BJ (cell line): ENCODE results near the gene E2F3. TPM values are rescaled to one million over a fixed set of nuclear protein-coding genes. Genes with fewer than 3 reads are reported as not detected.

ENCODE experiments used
- CTCF ChIA-PET: fragments of 350-600 bp; formaldehyde crosslinking; extraction: SDS; loops from one replicate; lab custom pipeline; 2021; ENCODE audit warnings: antibody characterized with exemption, inconsistent platforms; lab: Yijun Ruan, JAX
- POLR2A ChIA-PET: fragments of 300-600 bp; sonication (Branson Sonifier 250); formaldehyde crosslinking; extraction: SDS; loops from one replicate; lab custom pipeline; 2021; ENCODE audit warnings: antibody characterized with exemption; lab: Charles Lee
- DNase-seq: peaks from one replicate; pipeline ENCODE4 v3.0.0-alpha.2; 2011; ENCODE audit warnings: low read depth
- H3K27me3 ChIP-seq: 2 replicates; pipeline ENCODE4 v1.6.0; 2011; ENCODE audit warnings: low read length; ENCODE audit not compliant: control insufficient read depth, insufficient read depth
- H3K36me3 ChIP-seq: 2 replicates; pipeline ENCODE4 v1.5.1; 2011; ENCODE audit warnings: low read length; ENCODE audit not compliant: control insufficient read depth, insufficient read depth
- H3K4me3 ChIP-seq: 2 replicates; pipeline ENCODE4 v1.5.1; 2011; ENCODE audit warnings: low read depth, mild to moderate bottlenecking, control low read depth, low read length
- polyA plus RNA-seq: library from polyadenylated mRNA; depleted of rRNA; stranded (reverse); fragments of >200 nt; gene quantifications from 2 replicates; pipeline ENCODE4 v1.2.3, GENCODE V29; 2011
- TF ChIP-seq, protein P1 (sequence below): IDR thresholded peaks from 2 replicates; pipeline ENCODE4 v1.5.1; 2011; ENCODE audit warnings: low read depth, mild to moderate bottlenecking, control low read depth, inconsistent platforms, low read length, moderate library complexity; ENCODE audit not compliant: insufficient read depth

E2F3 gene
- polyA plus RNA-seq, 1 experiment: 7.0 TPM

DNA sequence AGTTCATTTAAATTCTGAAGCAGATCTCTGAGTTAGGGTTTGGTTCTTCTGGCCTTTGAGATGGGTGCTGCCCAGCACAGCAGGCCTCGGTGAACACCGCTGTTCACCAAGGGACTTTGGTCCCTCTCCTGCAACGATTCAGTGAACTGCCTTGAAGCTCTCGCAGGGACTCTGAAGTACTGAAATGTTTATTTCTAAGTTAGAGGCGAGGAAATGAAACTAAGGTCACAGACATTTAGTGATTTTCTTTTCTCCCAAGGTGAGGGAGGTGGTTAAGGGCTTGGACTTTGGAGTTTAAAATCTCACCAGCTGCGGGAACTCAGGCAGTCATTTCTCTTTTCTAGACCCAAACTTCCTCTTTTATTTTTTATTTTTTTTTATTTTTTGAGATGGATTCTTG is 26.2 kb downstream of the E2F3 start:
- POLR2A ChIA-PET: no interaction called here
- Histone ChIP-seq H3K36me3 (no peaks in the 10 kb centered on the region; the same call in 1 of the 2 replicates), H3K4me3 (no peak overlapping the region), H3K27me3 (no peaks in the 10 kb centered on the region)
- CTCF ChIA-PET: interaction anchor here (0.6 to 1.2 kb wide), 2 partner anchors 13 to 23 kb away, joined by 3 read pairs; no protein-coding TSS in a partner anchor
- TF ChIP-seq, protein P1, sequence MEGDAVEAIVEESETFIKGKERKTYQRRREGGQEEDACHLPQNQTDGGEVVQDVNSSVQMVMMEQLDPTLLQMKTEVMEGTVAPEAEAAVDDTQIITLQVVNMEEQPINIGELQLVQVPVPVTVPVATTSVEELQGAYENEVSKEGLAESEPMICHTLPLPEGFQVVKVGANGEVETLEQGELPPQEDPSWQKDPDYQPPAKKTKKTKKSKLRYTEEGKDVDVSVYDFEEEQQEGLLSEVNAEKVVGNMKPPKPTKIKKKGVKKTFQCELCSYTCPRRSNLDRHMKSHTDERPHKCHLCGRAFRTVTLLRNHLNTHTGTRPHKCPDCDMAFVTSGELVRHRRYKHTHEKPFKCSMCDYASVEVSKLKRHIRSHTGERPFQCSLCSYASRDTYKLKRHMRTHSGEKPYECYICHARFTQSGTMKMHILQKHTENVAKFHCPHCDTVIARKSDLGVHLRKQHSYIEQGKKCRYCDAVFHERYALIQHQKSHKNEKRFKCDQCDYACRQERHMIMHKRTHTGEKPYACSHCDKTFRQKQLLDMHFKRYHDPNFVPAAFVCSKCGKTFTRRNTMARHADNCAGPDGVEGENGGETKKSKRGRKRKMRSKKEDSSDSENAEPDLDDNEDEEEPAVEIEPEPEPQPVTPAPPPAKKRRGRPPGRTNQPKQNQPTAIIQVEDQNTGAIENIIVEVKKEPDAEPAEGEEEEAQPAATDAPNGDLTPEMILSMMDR: no peak
- no peak for DNase-seq

GRCh38 chr6:20432692-20433091 is 31.0 kb downstream of the E2F3 start:
- TF ChIP-seq, protein P1: no peak
- H3K27me3 ChIP-seq: no peaks in the 10 kb centered on the region
- no peak overlapping the region for H3K4me3 ChIP-seq
- no peak for DNase-seq
- ChIA-PET POLR2A (no interaction called here), CTCF (no interaction called here)
- H3K36me3 ChIP-seq: no peaks in the 10 kb centered on the region; the same call in 1 of the 2 replicates

DNA sequence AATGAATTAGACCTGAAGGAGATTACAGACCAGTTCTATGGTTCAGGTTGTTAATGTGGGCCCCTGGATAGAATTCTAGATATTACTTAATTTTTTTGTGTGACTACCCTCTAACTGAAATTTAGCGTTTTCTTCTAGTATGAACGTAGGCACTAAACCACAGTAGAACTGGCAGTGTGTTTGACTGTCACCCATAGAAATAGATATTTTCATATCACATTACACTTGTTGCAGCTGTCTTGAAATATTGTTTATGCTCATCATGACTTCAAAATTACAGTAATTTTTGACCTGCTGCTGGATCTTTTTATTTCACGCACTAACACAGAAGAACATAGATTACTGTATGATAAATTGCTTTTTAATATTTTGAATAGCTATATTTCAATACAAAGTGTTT is 31.6 kb downstream of the E2F3 start:
- no peak overlapping the region for H3K4me3 ChIP-seq
- TF ChIP-seq, protein P1: no peak
- no peak for DNase-seq
- H3K27me3 ChIP-seq: no peaks in the 10 kb centered on the region
- ChIA-PET CTCF (no interaction called here), POLR2A (no interaction called here)
- H3K36me3 ChIP-seq: no peaks in the 10 kb centered on the region

DNA sequence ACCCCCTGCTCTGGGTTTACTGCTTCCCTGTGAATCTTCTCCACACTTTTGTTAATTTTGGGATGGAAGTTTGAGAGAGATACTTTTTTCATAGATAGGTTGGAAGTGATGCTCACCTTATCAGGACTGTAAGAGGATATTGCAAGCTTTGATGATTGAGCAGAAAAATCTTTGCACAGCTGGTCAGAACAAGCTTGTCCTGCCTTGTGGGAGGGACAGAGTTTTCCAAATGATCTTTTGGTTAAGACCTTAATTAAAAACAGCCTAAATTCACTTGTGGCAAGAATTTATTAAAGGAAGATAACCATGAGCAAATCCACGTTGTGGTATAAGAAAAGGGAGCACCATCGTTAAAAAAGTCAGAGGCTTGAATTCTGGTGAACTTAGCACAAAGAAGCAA is 32.2 kb downstream of the E2F3 start:
- no peak for DNase-seq
- Histone ChIP-seq H3K36me3 (no peaks in the 10 kb centered on the region), H3K27me3 (no peaks in the 10 kb centered on the region), H3K4me3 (no peak overlapping the region)
- ChIA-PET POLR2A (no interaction called here), CTCF (interaction anchor here (0.5 kb wide), 1 partner anchor 12 kb away, joined by 3 read pairs; no protein-coding TSS in a partner anchor)
- TF ChIP-seq, protein P1: no peak

DNA sequence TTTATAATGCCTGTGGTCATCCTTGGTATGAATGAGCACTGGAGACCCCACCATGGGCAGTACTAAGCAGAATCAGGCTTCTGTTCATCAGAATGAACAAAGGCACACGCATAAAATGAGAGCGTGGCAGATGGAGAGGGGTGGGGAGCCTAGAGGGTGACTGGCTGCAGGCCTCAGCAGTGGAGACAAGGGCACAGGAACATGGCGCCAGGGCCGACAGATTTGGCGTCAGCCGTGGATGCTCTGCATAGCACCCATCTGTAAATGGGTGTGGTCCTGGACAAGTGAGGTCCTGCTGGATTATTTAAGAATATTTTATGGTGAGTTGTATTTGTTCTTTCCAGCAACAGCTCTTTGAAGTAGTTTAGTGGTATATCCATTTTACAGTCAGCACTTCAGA is 33.1 kb downstream of the E2F3 start:
- POLR2A ChIA-PET: no interaction called here
- no peaks in the 10 kb centered on the region for H3K36me3 ChIP-seq
- DNase-seq: no peak
- CTCF ChIA-PET: no interaction called here
- no peaks in the 10 kb centered on the region for H3K27me3 ChIP-seq
- no peak overlapping the region for H3K4me3 ChIP-seq
- TF ChIP-seq, protein P1: no peak
